GM12878 (cell line): Measurements from ENCODE around the gene NAP1L1. TPM values are rescaled to one million over a fixed set of nuclear protein-coding genes. Genes with fewer than 3 reads are reported as not detected.
A peak's percentile ranks its signal among the peaks of the same experiment; 100 is the strongest.

Experiments used
- ASH2L ChIP-seq: fragments of 300-600, 200-600 bp; sonication (generic); IDR thresholded peaks from 2 replicates; pipeline ENCODE4 v1.6.1; 2017; ENCODE audit warnings: low read depth, mild to moderate bottlenecking, borderline replicate concordance
- polyA plus RNA-seq, 11 experiments: library from polyadenylated mRNA; depleted of rRNA in 4 of 11; unstranded in 6 of 11; stranded (reverse) in 5 of 11; fragments of >200 nt; fragmentation: Nextera tagmentation in 4 of 11; fragmentation: Illumina TruSeq in 1 of 11; extraction: Ambion mirVana in 4 of 11; extraction: Trizol in 1 of 11; gene quantifications; 1 replicate in 1 of 11; 2 replicates in 10 of 11; pipeline versions ENCODE4 v1.2.1 to v1.2.3, GENCODE V29; 2011 to 2016; ENCODE audit warnings: inconsistent platforms in 2 of 11, missing spikeins in 2 of 11, low read depth in 1 of 11
- total RNA-seq, 4 experiments: library from RNA; depleted of rRNA in 3 of 4; stranded (reverse); fragments of >200 nt in 3 of 4; fragmentation: Illumina TruSeq in 1 of 4; extraction: Trizol in 1 of 4; gene quantifications; 2 replicates each; pipeline versions ENCODE4 v1.2.1 to v1.2.3, GENCODE V29; 2013 to 2021
- TF ChIP-seq, protein P1 (sequence below): fragments of 450-650 bp; IDR thresholded peaks from 2 replicates; pipeline ENCODE4 v1.6.1; 2016; ENCODE audit warnings: mild to moderate bottlenecking
- TF ChIP-seq, protein P2 (sequence below): fragments of 450-650 bp; IDR thresholded peaks from 2 replicates; pipeline ENCODE4 v1.6.1; 2017; ENCODE audit warnings: mild to moderate bottlenecking, low read depth, inconsistent platforms; ENCODE audit not compliant: poor library complexity, severe bottlenecking
- TF ChIP-seq, protein P3 (sequence below), 3 experiments: IDR thresholded peaks in 2 of 3; conservative IDR thresholded peaks in 1 of 3; 2 replicates each; pipeline ENCODE4 v1.5.1; 2011; ENCODE audit warnings: low read depth in 3 of 3, low read length in 3 of 3, mild to moderate bottlenecking in 3 of 3, control low read depth in 2 of 3, moderate library complexity in 2 of 3, inconsistent platforms in 1 of 3, mixed read lengths in 1 of 3; ENCODE audit not compliant: control insufficient read depth in 2 of 3, insufficient read depth in 1 of 3; ENCODE audit errors: extremely low read depth in 1 of 3

NAP1L1 gene
- total and polyA plus RNA-seq, 10 of the 15 experiments (the other 5 are each of a cell fraction or from before 2014, with no cell fraction given) = 256 to 1,036 (median 536) TPM

DNA sequence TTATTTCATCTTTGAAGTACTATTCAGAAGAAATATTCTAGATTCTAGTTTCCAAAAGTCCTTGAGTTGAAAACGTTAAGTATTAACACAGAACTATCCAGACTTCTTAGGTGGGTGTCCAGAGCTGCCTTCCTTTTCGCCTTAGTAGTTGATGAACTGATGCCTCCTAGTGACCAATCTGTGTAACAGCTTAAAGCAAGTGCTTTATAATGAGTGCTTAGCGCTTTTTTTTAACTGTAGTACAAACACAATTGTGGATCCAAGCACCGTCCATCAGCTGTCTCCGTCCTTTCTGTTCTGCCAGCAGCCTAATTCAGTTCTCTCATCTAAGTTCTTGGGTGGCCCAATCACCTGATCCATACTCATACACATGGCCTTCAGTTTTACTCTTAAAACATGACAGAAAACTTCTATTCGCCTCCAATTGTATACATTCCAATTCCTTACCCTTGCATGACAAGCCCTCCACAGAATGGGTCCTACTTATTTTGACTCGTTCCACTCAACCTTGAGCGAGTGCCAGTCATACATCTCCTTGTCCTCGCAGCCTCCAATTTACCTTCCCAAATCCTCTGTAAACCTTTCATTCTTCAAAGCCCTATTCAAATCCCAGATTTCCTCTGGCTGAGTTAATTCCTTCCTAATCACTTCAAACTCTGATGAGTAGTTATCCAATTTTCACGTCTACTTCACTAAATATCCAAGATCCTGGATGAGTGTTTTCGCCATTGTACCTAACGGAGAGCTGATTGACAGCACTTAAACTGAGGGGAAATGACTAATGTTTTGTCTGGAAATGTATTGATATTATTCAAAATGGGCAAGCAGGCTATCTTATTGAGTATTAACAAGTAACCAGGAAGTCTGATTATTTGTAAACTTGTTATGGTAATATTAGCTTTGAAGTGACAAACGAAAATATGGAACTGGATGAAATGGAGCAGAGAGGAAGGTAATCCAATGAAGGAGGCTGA lies 47.1 kb downstream of the NAP1L1 start (continued):
- TF ChIP-seq, protein P1, sequence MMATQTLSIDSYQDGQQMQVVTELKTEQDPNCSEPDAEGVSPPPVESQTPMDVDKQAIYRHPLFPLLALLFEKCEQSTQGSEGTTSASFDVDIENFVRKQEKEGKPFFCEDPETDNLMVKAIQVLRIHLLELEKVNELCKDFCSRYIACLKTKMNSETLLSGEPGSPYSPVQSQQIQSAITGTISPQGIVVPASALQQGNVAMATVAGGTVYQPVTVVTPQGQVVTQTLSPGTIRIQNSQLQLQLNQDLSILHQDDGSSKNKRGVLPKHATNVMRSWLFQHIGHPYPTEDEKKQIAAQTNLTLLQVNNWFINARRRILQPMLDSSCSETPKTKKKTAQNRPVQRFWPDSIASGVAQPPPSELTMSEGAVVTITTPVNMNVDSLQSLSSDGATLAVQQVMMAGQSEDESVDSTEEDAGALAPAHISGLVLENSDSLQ = peak; percentile 14; the same call in 1 of the 2 replicates
- TF ChIP-seq, protein P2, sequence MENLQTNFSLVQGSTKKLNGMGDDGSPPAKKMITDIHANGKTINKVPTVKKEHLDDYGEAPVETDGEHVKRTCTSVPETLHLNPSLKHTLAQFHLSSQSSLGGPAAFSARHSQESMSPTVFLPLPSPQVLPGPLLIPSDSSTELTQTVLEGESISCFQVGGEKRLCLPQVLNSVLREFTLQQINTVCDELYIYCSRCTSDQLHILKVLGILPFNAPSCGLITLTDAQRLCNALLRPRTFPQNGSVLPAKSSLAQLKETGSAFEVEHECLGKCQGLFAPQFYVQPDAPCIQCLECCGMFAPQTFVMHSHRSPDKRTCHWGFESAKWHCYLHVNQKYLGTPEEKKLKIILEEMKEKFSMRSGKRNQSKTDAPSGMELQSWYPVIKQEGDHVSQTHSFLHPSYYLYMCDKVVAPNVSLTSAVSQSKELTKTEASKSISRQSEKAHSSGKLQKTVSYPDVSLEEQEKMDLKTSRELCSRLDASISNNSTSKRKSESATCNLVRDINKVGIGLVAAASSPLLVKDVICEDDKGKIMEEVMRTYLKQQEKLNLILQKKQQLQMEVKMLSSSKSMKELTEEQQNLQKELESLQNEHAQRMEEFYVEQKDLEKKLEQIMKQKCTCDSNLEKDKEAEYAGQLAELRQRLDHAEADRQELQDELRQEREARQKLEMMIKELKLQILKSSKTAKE = peak; percentile 49
- TF ChIP-seq, protein P3, sequence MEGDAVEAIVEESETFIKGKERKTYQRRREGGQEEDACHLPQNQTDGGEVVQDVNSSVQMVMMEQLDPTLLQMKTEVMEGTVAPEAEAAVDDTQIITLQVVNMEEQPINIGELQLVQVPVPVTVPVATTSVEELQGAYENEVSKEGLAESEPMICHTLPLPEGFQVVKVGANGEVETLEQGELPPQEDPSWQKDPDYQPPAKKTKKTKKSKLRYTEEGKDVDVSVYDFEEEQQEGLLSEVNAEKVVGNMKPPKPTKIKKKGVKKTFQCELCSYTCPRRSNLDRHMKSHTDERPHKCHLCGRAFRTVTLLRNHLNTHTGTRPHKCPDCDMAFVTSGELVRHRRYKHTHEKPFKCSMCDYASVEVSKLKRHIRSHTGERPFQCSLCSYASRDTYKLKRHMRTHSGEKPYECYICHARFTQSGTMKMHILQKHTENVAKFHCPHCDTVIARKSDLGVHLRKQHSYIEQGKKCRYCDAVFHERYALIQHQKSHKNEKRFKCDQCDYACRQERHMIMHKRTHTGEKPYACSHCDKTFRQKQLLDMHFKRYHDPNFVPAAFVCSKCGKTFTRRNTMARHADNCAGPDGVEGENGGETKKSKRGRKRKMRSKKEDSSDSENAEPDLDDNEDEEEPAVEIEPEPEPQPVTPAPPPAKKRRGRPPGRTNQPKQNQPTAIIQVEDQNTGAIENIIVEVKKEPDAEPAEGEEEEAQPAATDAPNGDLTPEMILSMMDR (IDR thresholded peaks at IDR 0.05 in 2 of 3, conservative IDR thresholded peaks at IDR 0.05 in 1 of 3; ENCODE audit: control insufficient read depth in 2 of 3, extremely low read depth in 1 of 3, insufficient read depth in 1 of 3, low read depth in 3 of 3, low read length in 3 of 3) = peak; percentile 74 to 84 (median 81)
- no peak for TF ChIP-seq ASH2L
- TF ChIP-seq, all 136 proteins: peak for 9
